Measurements from ENCODE around the gene CLCNKB. TPM values are rescaled to one million over a fixed set of nuclear protein-coding genes. Genes with fewer than 3 reads are reported as not detected.
"Not testable (repeated sequence)": the region's sequence is repeated elsewhere in the genome, so short reads cannot be mapped to it uniquely, and the experiment has no call there.

The CLCNKB gene
- total RNA-seq, 1 experiment from 2014 or later: not detected

GRCh38 chr1:16028237-16029002 lies 15.2 kb upstream of the CLCNKB start:
- in situ Hi-C loops (cut with HindIII; ENCODE audit: low pct_unique_long_range_greater_than_20kb, low sequenced_read_pairs): no loop called here
- DNase-seq (ENCODE audit: low read depth): no peak

- DNase-seq (ENCODE audit: low read depth); in situ Hi-C loops (cut with HindIII; ENCODE audit: low pct_unique_long_range_greater_than_20kb, low sequenced_read_pairs): not testable (repeated sequence)
These were observed 14.6 kb upstream of the CLCNKB start for GRCh38 chr1:16029003-16029268.

DNA sequence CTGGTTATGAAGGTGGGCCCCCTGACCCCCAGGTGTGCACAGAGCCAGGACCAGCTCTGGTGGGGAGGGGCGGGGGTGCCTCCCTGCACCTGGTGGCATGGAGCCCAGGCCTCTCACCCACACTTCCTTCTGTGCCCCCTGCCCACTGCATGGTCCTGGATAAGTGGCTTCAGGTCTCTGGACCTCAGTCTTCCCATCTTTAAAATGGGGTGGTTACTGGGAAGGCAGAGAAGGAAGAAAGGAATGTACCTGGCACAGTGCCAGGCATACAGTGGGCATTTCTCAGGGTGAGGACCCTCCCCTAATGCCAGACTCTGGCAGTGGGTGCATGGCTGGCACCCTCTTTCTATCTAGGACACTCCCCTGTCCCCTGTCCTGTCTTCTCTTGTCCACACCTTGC lies 14.3 kb upstream of the CLCNKB start:
- DNase-seq (ENCODE audit: low read depth): no peak
- in situ Hi-C loops (cut with HindIII; ENCODE audit: low pct_unique_long_range_greater_than_20kb, low sequenced_read_pairs): no loop called here

GRCh38 chr1:16031551-16031950 lies 12.0 kb upstream of the CLCNKB start:
- in situ Hi-C loops (cut with HindIII; ENCODE audit: low pct_unique_long_range_greater_than_20kb, low sequenced_read_pairs): no loop called here
- DNase-seq (ENCODE audit: low read depth): no peak

DNA sequence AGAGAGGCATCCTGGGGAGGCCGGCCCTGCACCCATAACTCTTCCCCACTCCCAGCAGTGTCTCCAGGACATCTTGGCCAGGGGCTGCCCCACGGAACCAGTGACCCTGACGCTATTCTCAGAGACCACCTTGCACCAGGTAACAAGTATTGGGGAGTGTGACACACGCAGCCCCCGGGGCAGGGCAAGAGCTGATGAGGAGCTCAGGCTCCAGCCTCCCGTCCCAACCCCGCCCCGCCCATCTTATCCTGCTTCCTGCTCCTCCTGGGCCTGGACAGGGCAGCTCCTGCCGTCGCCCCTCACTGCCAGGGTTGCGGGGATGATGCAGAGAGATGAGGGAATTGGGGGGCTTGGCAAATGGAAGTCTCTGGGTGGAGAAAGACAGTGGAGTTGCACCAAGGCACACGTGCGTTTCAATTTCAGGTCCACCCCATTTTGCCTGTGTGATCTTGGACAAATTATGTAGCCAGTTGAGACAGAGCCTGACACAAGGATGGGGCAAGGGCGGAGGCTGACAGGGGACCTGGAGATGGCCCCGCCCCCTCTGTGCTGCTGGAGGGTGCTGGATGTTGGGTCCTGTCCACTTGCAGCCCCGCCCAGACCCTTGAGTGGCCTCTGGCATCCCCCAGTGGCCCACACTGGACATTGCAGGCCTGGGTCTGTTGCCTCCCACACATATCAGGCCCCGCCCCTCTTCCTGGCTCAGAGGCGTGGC lies 11.0 kb upstream of the CLCNKB start:
- peak; percentile 78 for DNase-seq (ENCODE audit: low read depth)
- in situ Hi-C loops (cut with HindIII; ENCODE audit: low pct_unique_long_range_greater_than_20kb, low sequenced_read_pairs): no loop called here

- DNase-seq (ENCODE audit: low read depth); in situ Hi-C loops (cut with HindIII; ENCODE audit: low pct_unique_long_range_greater_than_20kb, low sequenced_read_pairs): not testable (repeated sequence)
These were observed 10.4 kb upstream of the CLCNKB start for GRCh38 chr1:16033103-16033632.

GRCh38 chr1:16036461-16036860 lies 7.1 kb upstream of the CLCNKB start:
- in situ Hi-C loops (cut with HindIII; ENCODE audit: low pct_unique_long_range_greater_than_20kb, low sequenced_read_pairs); DNase-seq (ENCODE audit: low read depth): not testable (repeated sequence)

DNA sequence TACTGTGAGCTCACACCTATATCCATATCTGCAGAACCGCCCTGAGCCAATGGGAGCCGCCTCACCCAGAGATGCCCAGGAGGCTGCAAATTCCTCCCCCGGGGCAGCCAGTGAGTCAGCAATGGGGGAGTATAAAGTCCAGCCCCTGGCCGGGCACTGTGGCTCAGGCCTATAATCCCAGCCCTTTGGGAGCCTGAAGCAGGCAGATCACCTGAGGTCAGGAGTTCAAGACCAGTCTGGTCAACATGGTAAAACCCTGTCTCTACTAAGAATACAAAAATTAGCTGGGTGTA lies 5.0 kb upstream of the CLCNKB start:
- in situ Hi-C loops (cut with HindIII; ENCODE audit: low pct_unique_long_range_greater_than_20kb, low sequenced_read_pairs): no loop called here
- no peak for DNase-seq (ENCODE audit: low read depth)

DNA sequence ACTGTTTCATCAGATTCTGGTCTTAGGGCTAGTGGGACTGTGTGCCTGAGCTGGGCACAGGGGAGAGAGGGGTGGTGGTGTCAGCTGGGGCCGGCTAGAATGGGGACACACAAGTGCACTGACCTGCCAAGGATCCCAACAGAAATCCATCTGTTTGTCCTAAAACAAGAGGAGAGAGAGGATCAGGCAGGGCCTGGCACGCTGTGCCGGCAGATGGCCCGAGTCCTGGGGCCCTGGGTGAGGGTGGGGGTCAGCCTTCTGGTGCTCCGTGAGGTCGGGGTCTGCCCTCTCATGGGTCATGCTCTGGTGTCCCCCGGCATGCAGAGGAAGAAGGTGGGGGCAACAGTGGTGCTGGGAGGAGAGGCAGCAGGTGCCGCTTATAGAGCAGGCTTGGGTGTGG lies 3.7 kb upstream of the CLCNKB start:
- in situ Hi-C loops (cut with HindIII; ENCODE audit: low pct_unique_long_range_greater_than_20kb, low sequenced_read_pairs); DNase-seq (ENCODE audit: low read depth): not testable (repeated sequence)

DNA sequence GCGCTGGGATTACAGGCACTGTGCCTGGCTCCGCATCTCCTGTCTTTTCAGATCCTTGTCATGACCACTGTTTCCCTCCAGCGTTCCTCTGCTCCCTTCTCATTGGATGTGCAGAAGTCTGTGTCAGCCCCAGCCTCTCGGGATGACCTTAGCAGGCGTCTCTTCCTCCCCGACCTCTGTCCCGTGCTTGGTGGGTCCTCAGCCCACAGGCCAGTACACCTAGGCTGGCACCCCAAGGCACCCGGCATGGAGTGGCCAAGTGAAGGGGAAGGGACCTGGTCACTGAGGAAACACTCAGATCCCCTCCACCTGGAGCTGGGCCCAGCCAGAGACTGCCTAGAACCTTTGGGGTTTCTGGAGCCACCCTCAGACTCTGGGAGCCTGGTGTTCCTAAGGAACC lies 2.4 kb upstream of the CLCNKB start:
- no peak for DNase-seq (ENCODE audit: low read depth)
- in situ Hi-C loops (cut with HindIII; ENCODE audit: low pct_unique_long_range_greater_than_20kb, low sequenced_read_pairs): no loop called here

DNA sequence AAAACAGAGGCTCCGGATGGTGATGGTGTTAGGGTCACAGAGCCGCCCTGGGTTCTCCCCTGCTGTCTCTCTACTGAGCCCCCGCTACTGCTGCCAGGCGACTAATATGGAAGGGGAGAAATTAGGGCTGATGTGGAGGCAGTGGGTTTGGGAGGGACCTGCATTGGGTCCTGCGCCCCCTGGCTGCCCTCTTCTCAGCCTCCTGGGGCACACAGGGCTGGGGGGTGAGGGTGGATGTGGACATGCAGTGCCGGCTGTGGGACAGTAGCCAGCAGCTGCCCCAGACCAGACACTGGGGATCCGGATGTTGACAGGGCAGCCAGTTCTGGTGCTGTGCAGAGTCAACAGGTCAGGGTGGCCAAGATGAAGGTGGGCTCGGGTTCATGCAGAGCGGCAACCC lies 1.5 kb upstream of the CLCNKB start:
- DNase-seq (ENCODE audit: low read depth): no peak
- in situ Hi-C loops (cut with HindIII; ENCODE audit: low pct_unique_long_range_greater_than_20kb, low sequenced_read_pairs): no loop called here

DNA sequence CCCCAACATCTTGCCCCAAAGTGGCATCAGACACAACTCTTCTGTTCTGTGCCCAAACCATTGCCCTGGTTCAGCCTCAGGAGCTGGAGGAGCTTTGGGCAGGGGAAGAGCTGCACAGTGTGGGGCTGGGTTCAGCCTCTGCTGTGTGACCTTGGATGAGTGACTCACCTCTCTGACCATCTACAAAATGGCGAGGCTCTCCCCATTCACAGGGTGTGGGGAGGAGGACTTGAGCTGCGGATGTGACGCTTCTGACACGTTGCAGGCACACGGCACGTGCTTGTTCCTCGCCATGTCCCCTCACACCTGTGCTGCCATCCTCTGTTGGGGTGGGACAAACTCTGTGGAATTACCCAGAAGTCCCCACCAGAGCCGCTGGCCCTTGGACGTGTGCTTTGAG lies 928 bp upstream of the CLCNKB start:
- in situ Hi-C loops (cut with HindIII; ENCODE audit: low pct_unique_long_range_greater_than_20kb, low sequenced_read_pairs); DNase-seq (ENCODE audit: low read depth): not testable (repeated sequence)

- in situ Hi-C loops (cut with HindIII; ENCODE audit: low pct_unique_long_range_greater_than_20kb, low sequenced_read_pairs): no loop called here
- no peak for DNase-seq (ENCODE audit: low read depth)
These were observed 368 bp downstream of the CLCNKB start for GRCh38 chr1:16043950-16044349.

- no peak for DNase-seq (ENCODE audit: low read depth)
- in situ Hi-C loops (cut with HindIII; ENCODE audit: low pct_unique_long_range_greater_than_20kb, low sequenced_read_pairs): no loop called here
These were observed 3.3 kb downstream of the CLCNKB start for GRCh38 chr1:16046842-16047241.

- in situ Hi-C loops (cut with HindIII; ENCODE audit: low pct_unique_long_range_greater_than_20kb, low sequenced_read_pairs): no loop called here
- no peak for DNase-seq (ENCODE audit: low read depth)
These were observed 4.4 kb downstream of the CLCNKB start for GRCh38 chr1:16047791-16048475.

DNA sequence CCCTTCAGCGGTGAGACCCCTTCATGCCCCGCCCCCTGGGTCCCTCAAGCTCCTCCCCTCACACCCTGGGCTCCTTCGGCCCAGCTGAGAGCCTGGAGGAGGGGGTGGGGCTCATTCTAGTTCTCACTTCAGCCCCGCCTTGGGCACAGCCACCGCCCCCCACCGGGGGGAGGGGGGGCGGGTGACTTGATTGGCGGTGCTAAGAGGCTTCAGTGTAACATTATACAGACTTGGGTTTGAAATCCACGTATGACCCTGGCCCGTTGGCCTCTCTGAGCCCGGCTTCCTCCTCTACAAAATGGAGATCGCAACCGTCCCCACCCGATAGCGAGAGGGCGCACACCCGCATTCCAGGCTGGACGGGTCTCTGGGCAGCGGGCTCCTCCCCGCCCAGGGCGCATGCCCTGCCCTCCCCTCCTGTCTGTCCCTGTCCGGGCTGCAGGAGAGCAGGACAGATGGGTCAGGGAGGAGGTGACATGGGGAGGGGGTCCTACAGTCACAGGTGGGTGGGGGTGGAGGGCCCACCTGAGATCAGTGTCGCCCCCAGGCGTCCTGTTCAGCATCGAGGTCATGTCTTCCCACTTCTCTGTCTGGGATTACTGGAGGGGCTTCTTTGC lies 5.1 kb downstream of the CLCNKB start:
- in situ Hi-C loops (cut with HindIII; ENCODE audit: low pct_unique_long_range_greater_than_20kb, low sequenced_read_pairs): no loop called here
- no peak for DNase-seq (ENCODE audit: low read depth)

- in situ Hi-C loops (cut with HindIII; ENCODE audit: low pct_unique_long_range_greater_than_20kb, low sequenced_read_pairs): no loop called here
These were observed 6.7 kb downstream of the CLCNKB start for GRCh38 chr1:16050328-16050727.

DNA sequence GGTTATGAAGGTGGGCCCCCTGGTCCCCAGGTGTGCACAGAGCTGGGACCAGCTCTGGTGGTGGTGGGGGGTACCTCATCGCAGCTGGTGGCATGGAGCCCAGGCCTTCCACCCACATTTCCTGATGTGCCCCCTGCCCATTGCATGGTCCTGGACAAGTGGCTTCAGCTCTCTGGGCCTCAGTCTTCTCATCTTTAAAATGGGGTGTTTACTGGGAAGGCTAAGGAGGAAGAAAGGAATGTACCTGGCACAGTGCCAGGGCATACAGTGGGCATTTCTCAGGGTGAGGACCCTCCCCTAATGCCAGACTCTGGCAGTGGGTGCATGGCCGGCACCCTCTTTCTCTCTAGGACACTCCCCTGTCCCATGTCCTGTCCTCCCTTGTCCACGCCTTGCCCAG lies 7.5 kb downstream of the CLCNKB start:
- in situ Hi-C loops (cut with HindIII; ENCODE audit: low pct_unique_long_range_greater_than_20kb, low sequenced_read_pairs): no loop called here
- no peak for DNase-seq (ENCODE audit: low read depth)

More at GRCh38 chr1:16050328-16050727, 6.7 kb downstream of the CLCNKB start:
- DNase-seq (ENCODE audit: low read depth): no peak

- in situ Hi-C loops (cut with HindIII; ENCODE audit: low pct_unique_long_range_greater_than_20kb, low sequenced_read_pairs); DNase-seq (ENCODE audit: low read depth): not testable (repeated sequence)
These were observed 8.4 kb downstream of the CLCNKB start for GRCh38 chr1:16051949-16052348.
